HepG2 (cell line): ENCODE measurements around the gene MAP4K3. TPM values are rescaled to one million over a fixed set of nuclear protein-coding genes. Genes with fewer than 3 reads are reported as not detected.

Experiments used
- ATAC-seq: fragments of 200-7000 bp; cut with Tn5 transposase; 3 replicates; pipeline ENCODE4 v1.9.1; 2020; ENCODE audit warnings: mild to moderate bottlenecking, moderate library complexity
- BruUV-seq: library from RNA; stranded (reverse); fragments of 400-500 nt; replicated peaks from 2 replicates; lab custom pipeline; 2021; lab: Mats Ljungman, UMichigan
- CTCF ChIA-PET: fragments of 300-600 bp; formaldehyde crosslinking; extraction: SDS; loops from one replicate; lab custom pipeline; 2021; ENCODE audit warnings: low total read pairs, inconsistent platforms, low intra/inter-chr PET ratio; lab: Yijun Ruan, JAX
- POLR2A ChIA-PET: fragments of 350-600 bp; sonication (Branson Sonifier 250); formaldehyde crosslinking; loops from one replicate; lab custom pipeline; 2020; ENCODE audit warnings: antibody characterized with exemption, inconsistent platforms; lab: Yijun Ruan, JAX
- DNase-seq: peaks from one replicate; pipeline ENCODE4 v3.0.0-alpha.2; 2015; ENCODE audit warnings: low spot score
- FAIRE-seq: peaks from 3 replicates; lab custom pipeline; 2011; peaks lifted over from hg19 to GRCh38; lab: Jason Lieb, UNC
- H2AFZ ChIP-seq: one replicate; pipeline ENCODE4 v1.6.1; 2011; ENCODE audit warnings: low read length, inconsistent platforms
- H3K27ac ChIP-seq: fragments of 300-600 bp; 3 replicates; pipeline ENCODE4 v1.8.0; 2011; ENCODE audit warnings: mixed run types, mild to moderate bottlenecking, mixed read lengths, low read length, inconsistent platforms; ENCODE audit not compliant: insufficient read depth; ENCODE audit errors: extremely low read length
- H3K27me3 ChIP-seq, 2 experiments: fragments of 200-600 bp in 1 of 2; 2 replicates in 1 of 2; 3 replicates in 1 of 2; pipeline versions ENCODE4 v1.6.0 to v1.8.0; 2011; ENCODE audit warnings: low read length in 2 of 2, mild to moderate bottlenecking in 2 of 2, moderate library complexity in 2 of 2, inconsistent platforms in 1 of 2; ENCODE audit not compliant: insufficient read depth in 2 of 2, control insufficient read depth in 1 of 2
- H3K36me3 ChIP-seq, 2 experiments: fragments of 200-600 bp in 1 of 2; replicated peaks in 1 of 2; 2 replicates in 1 of 2; 3 replicates in 1 of 2; pipeline versions ENCODE4 v1.5.1 to v1.8.0; 2011; ENCODE audit warnings: low read length in 2 of 2, inconsistent platforms in 1 of 2; ENCODE audit not compliant: insufficient read depth in 2 of 2, control insufficient read depth in 1 of 2
- H3K4me1 ChIP-seq: 2 replicates; pipeline ENCODE4 v1.5.1; 2012; ENCODE audit warnings: low read length, inconsistent platforms; ENCODE audit not compliant: insufficient read depth
- H3K4me2 ChIP-seq: 2 replicates; pipeline ENCODE4 v1.6.0; 2011; ENCODE audit warnings: low read depth, low read length, inconsistent platforms
- H3K4me3 ChIP-seq, 3 experiments: fragments of 200-600 bp in 1 of 3; sonication (generic), shearing (Covaris generic) in 1 of 3; replicated peaks in 1 of 3; 2 replicates each; pipeline ENCODE4 v1.5.1; 2011 to 2016; ENCODE audit warnings: low read length in 3 of 3, inconsistent platforms in 2 of 3, low read depth in 2 of 3, mild to moderate bottlenecking in 2 of 3, control low read depth in 1 of 3, mixed read lengths in 1 of 3; ENCODE audit not compliant: insufficient read depth in 1 of 3
- H3K79me2 ChIP-seq: one replicate; pipeline ENCODE4 v1.6.1; 2011; ENCODE audit warnings: low read length, inconsistent platforms; ENCODE audit not compliant: insufficient read depth
- H3K9ac ChIP-seq: 2 replicates; pipeline ENCODE4 v1.6.0; 2011; ENCODE audit warnings: mild to moderate bottlenecking, low read depth, low read length, inconsistent platforms; ENCODE audit not compliant: insufficient read depth
- H3K9me3 ChIP-seq: 2 replicates; pipeline ENCODE4 v1.5.1; 2012; ENCODE audit warnings: mild to moderate bottlenecking, low read length
- H4K20me1 ChIP-seq: 2 replicates; pipeline ENCODE4 v1.6.0; 2011; ENCODE audit warnings: inconsistent platforms, mild to moderate bottlenecking, low read length, moderate library complexity; ENCODE audit not compliant: insufficient read depth
- KDM2A ChIP-seq: sonication (generic); formaldehyde crosslinking; IDR thresholded peaks from 2 replicates; pipeline ENCODE4 v1.4.0; 2020; ENCODE audit warnings: low read depth, missing genetic modification reagents, borderline replicate concordance
- RBM22 ChIP-seq: fragments of 200-400 bp; formaldehyde crosslinking; optimal IDR thresholded peaks from 2 replicates; pipeline ENCODE3; 2017; ENCODE audit warnings: mild to moderate bottlenecking, low read length, moderate library complexity
- ZNF383 ChIP-seq: sonication (generic); formaldehyde crosslinking; IDR thresholded peaks from 2 replicates; pipeline ENCODE4 v1.4.0; 2020; ENCODE audit warnings: missing genetic modification reagents, mild to moderate bottlenecking, borderline replicate concordance
- ZNF607 ChIP-seq: sonication (generic); formaldehyde crosslinking; IDR thresholded peaks from 2 replicates; pipeline ENCODE4 v1.5.1; 2020; ENCODE audit warnings: missing genetic modification reagents, mild to moderate bottlenecking, borderline replicate concordance
- ZSCAN9 ChIP-seq: IDR thresholded peaks from 2 replicates; pipeline ENCODE4 v1.6.1; 2016; ENCODE audit warnings: borderline replicate concordance
- WGBS: methylation state at CpG from one replicate; pipeline ENCODE4 v1.1.6; 2017; ENCODE audit warnings: low lambda C conversion rate; 5-methylcytosine and 5-hydroxymethylcytosine counted together
- in situ Hi-C: cut with HindIII; loops from 2 replicates; pipeline ENCODE4 v1.10.0; 2017; ENCODE audit warnings: low pct_unique_long_range_greater_than_20kb; ENCODE audit not compliant: extremely low pct_ligation_motif_present
- intact Hi-C: fragments of 100-400 bp; cut with micrococcal nuclease; formaldehyde crosslinking; loops from one replicate; pipeline ENCODE4 v1.10.0; 2022; ENCODE audit not compliant: unreplicated experiment
- polyA plus RNA-seq, 8 experiments: library from polyadenylated mRNA; depleted of rRNA in 3 of 8; stranded (reverse) in 7 of 8; unstranded in 1 of 8; fragments of >200 nt; fragmentation: Illumina TruSeq in 4 of 8; extraction: Trizol in 4 of 8; gene quantifications; 2 replicates each; pipeline versions ENCODE4 v1.2.1 to v1.2.3, GENCODE V29; 2011 to 2016; ENCODE audit warnings: low read depth in 4 of 8, missing spikeins in 1 of 8, mixed read lengths in 1 of 8; ENCODE audit not compliant: insufficient read depth in 1 of 8
- total RNA-seq, 5 experiments: library from RNA; depleted of rRNA; stranded (reverse); fragments of >200 nt; fragmentation: Illumina TruSeq; extraction: Trizol; gene quantifications; 2 replicates each; pipeline ENCODE4 v1.2.3, GENCODE V29; 2016; ENCODE audit warnings: low read depth in 1 of 5
- TF ChIP-seq, protein P1 (sequence below), 2 experiments: sonication (generic) in 1 of 2; formaldehyde crosslinking in 1 of 2; IDR thresholded peaks; 2 replicates each; pipeline versions ENCODE4 v1.4.0 to v1.6.1; 2016 to 2020; ENCODE audit warnings: borderline replicate concordance in 1 of 2, low read depth in 1 of 2, mild to moderate bottlenecking in 1 of 2, missing genetic modification reagents in 1 of 2

Gene MAP4K3
- total and polyA plus RNA-seq, 2 of the 13 experiments (the other 11 are each of a cell fraction or from before 2014, with no cell fraction given) = 45.9 to 53.2 TPM

DNA sequence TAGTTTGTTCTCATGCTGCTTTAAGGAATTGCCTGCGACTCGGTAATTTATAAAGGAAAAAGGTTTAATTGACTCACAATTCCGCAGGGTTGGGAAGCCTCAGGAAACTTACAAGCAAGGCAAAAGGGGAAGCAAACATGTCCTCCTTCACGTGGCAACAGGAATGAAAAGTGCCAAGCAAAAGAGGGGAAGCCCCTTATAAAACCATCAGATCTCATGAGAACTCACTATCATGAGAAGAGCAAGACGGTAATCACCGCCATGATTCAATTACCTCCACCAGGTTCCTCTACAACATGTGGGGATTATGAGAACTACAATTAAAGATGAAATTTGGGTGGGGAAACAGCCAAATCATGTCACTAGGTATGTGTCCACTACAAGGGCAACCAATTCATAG is 53.9 kb downstream of the MAP4K3 start:
- Histone ChIP-seq H2AFZ (no peak overlapping the region), H3K9ac (no peak overlapping the region), H4K20me1 (peaks cover 29% of the 10 kb centered on the region), H3K4me2 (no peak overlapping the region), H3K4me3 (no peak overlapping the region), H3K79me2 (peaks cover 97% of the 10 kb centered on the region), H3K4me1 (peaks cover 43% of the 10 kb centered on the region), H3K36me3 (no peaks in the 10 kb centered on the region; a peak in 4 of 5 replicates), H3K27ac (no peak overlapping the region), H3K27me3 (no peaks in the 10 kb centered on the region), H3K9me3 (peaks cover 10% of the 10 kb centered on the region; the same call in 1 of the 2 replicates)
- TF ChIP-seq ZNF383 (CRISPR knock-in tag) (no peak), ZNF607 (CRISPR knock-in tag) (0 out of 2 replicates have a peak, but pooled peaks have one; percentile 0)
- ChIA-PET CTCF (no interaction called here), POLR2A (no interaction called here)
- ATAC-seq (no peak), FAIRE-seq (no peak), DNase-seq (no peak)
- BruUV-seq = no TSS peak
- WGBS = 96% methylated on average over 6 of the region's 6 CpGs
- in situ Hi-C loops (loop anchor here (5.0 kb wide), 1 partner anchor 349 kb away; no protein-coding TSS in a partner anchor), intact Hi-C loops (no loop called here)

DNA sequence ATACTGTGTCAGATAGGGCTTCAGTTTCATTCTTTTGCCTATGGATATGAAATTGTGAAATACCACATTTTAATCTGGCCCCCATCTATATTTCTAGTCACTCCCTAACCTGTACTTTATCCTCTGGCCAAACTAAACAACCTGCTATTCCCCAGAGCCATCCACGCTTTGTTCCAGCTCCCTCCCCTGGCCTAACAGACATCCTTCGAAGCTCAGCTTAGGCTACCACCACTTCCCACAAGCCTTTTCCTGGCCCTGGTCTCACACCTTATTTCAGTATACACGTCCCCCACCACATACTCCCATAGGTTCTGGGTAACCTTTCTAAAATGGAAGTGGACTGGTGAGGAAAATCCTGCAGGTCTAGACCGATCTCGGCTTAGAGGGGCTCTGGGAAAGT is 55.4 kb downstream of the MAP4K3 start:
- ChIA-PET POLR2A (no interaction called here), CTCF (no interaction called here)
- intact Hi-C loops = loop anchor here (2.0 kb wide), 1 partner anchor 123 kb away; no protein-coding TSS in a partner anchor
- FAIRE-seq (no peak), DNase-seq (no peak), ATAC-seq (peak; percentile 81)
- Histone ChIP-seq H3K4me2 (no peak overlapping the region), H2AFZ (no peak overlapping the region), H3K9me3 (peaks cover 8% of the 10 kb centered on the region; the same call in 1 of the 2 replicates), H3K27ac (peak overlapping the region; percentile 17), H3K4me3 (no peak overlapping the region), H3K4me1 (peaks cover 47% of the 10 kb centered on the region), H3K9ac (no peak overlapping the region), H3K79me2 (peaks cover 97% of the 10 kb centered on the region), H3K27me3 (no peaks in the 10 kb centered on the region), H3K36me3 (peaks cover 4 to 8% of the 10 kb centered on the region in 2 experiments; a peak in 4 of 5 replicates), H4K20me1 (peaks cover 29% of the 10 kb centered on the region)
- WGBS = 80% methylated on average over 5 of the region's 5 CpGs
- BruUV-seq = no TSS peak
- in situ Hi-C loops = loop anchor here (5.0 kb wide), 1 partner anchor 351 kb away; no protein-coding TSS in a partner anchor
- TF ChIP-seq KDM2A (no peak), ZSCAN9 (CRISPR knock-in tag) (no peak), RBM22 (peak; percentile 47)
- TF ChIP-seq, protein P1, sequence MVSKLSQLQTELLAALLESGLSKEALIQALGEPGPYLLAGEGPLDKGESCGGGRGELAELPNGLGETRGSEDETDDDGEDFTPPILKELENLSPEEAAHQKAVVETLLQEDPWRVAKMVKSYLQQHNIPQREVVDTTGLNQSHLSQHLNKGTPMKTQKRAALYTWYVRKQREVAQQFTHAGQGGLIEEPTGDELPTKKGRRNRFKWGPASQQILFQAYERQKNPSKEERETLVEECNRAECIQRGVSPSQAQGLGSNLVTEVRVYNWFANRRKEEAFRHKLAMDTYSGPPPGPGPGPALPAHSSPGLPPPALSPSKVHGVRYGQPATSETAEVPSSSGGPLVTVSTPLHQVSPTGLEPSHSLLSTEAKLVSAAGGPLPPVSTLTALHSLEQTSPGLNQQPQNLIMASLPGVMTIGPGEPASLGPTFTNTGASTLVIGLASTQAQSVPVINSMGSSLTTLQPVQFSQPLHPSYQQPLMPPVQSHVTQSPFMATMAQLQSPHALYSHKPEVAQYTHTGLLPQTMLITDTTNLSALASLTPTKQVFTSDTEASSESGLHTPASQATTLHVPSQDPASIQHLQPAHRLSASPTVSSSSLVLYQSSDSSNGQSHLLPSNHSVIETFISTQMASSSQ (IDR thresholded peaks at IDR 0.05; ENCODE audit: low read depth) = no peak
- TF ChIP-seq, protein P1 (CRISPR knock-in tag; IDR thresholded peaks at IDR 0.05; ENCODE audit: borderline replicate concordance) = no peak
